Lung (tissue), 12 donors: ENCODE results near the gene MLKL. TPM values are rescaled to one million over a fixed set of nuclear protein-coding genes. Genes with fewer than 3 reads are reported as not detected.
"Not testable (repeated sequence)": the region's sequence is repeated elsewhere in the genome, so short reads cannot be mapped to it uniquely, and the experiment has no call there.

Experiments
- ATAC-seq: fragments of 200-7000 bp; cut with Tn5 transposase; one replicate; pipeline ENCODE4 v1.9.1; 2020; ENCODE audit warnings: moderate number of reproducible peaks; ENCODE audit not compliant: insufficient read depth, low FRiP score
- DNase-seq, 3 donors: peaks; one replicate each; pipeline ENCODE4 v3.0.0-alpha.2; 2013 to 2017
- H3K27ac ChIP-seq, 2 donors: one replicate each; pipeline ENCODE4 v1.5.1; 2013; ENCODE audit warnings: mild to moderate bottlenecking in 2 of 2, moderate library complexity in 2 of 2, control low read depth in 1 of 2, inconsistent platforms in 1 of 2, low read depth in 1 of 2, low read length in 1 of 2
- H3K27me3 ChIP-seq, 3 donors: one replicate each; pipeline ENCODE4 v1.5.1; 2013; ENCODE audit warnings: low read length in 2 of 3; ENCODE audit not compliant: control insufficient read depth in 3 of 3, insufficient read depth in 3 of 3
- H3K36me3 ChIP-seq, 4 donors: one replicate each; pipeline ENCODE4 v1.5.1; 2013; ENCODE audit warnings: low read length in 4 of 4, mild to moderate bottlenecking in 1 of 4, moderate library complexity in 1 of 4; ENCODE audit not compliant: control insufficient read depth in 4 of 4, insufficient read depth in 4 of 4
- H3K4me1 ChIP-seq, 5 donors: one replicate each; pipeline ENCODE4 v1.5.1; 2013; ENCODE audit warnings: low read length in 5 of 5, mild to moderate bottlenecking in 2 of 5, moderate library complexity in 1 of 5; ENCODE audit not compliant: control insufficient read depth in 5 of 5, insufficient read depth in 5 of 5
- H3K4me3 ChIP-seq: one replicate; pipeline ENCODE4 v1.5.1; 2013; ENCODE audit warnings: mild to moderate bottlenecking, control low read depth, moderate library complexity
- H3K9ac ChIP-seq, 2 donors: one replicate each; pipeline ENCODE4 v1.5.1; 2013; ENCODE audit warnings: low read length in 2 of 2, control low read depth in 1 of 2; ENCODE audit not compliant: insufficient read depth in 1 of 2
- H3K9me3 ChIP-seq, 4 donors: one replicate each; pipeline ENCODE4 v1.5.1; 2013; ENCODE audit warnings: low read length in 3 of 4, mild to moderate bottlenecking in 1 of 4, moderate library complexity in 1 of 4; ENCODE audit not compliant: control insufficient read depth in 4 of 4, insufficient read depth in 3 of 4
- WGBS, 2 donors: extraction: QIAGEN DNeasy Blood & Tissue Kit; methylation state at CpG; one replicate each; pipeline ENCODE4 v1.1.7; 2013; 5-methylcytosine and 5-hydroxymethylcytosine counted together
- polyA plus RNA-seq, 2 donors: library from polyadenylated mRNA; stranded (reverse); fragments of 200-250 nt; gene quantifications; one replicate each; pipeline ENCODE4 v1.2.1, GENCODE V29; 2013
- total RNA-seq, 2 donors: library from RNA; depleted of rRNA in 1 of 2; stranded (reverse); fragments of >200 nt in 1 of 2; gene quantifications; one replicate each; pipeline ENCODE4 v1.2.1, GENCODE V29; 2014 to 2021
- TF ChIP-seq, protein P1 (sequence below): IDR thresholded peaks from 2 replicates; pipeline ENCODE4 v1.5.1; 2012; ENCODE audit warnings: mild to moderate bottlenecking; ENCODE audit errors: control extremely low read depth, extremely low read depth
- donor health status: control.
- donor health status: control.
- donor health status: Bipolar disorder and iron deficiency.
- donor health status: healthy.
- donor health status: DM: yes; HTN: yes; CAD: no.

The MLKL gene
- total and polyA plus RNA-seq, 4 donors, result 13.1 to 32.1 (median 22.5) TPM

DNA sequence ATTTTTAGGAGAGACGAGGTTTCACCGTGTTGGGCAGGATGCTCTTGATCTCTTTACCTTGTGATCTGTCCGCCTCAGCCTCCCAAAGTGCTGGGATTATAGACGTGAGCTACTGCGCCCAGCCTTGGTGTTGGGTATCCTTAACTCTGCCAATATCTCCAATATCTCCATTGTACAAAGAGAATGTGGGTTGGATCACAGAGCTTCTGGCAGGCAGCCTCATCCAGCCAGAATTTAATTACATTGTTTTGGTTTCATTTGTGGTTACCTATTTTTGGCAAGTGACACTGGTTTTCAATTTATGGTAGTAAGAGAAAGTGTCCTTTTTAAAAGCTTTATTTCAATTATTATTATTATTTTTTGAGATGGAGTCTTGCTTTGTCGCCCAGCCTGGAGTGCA is 20.0 kb downstream of the MLKL start:
- Histone ChIP-seq H3K36me3 (peaks cover 0 to 37% (median 1%) of the 10 kb centered on the region in 4 donors), H3K27me3 (no peaks in the 10 kb centered on the region), H3K9ac (no peak overlapping the region), H3K27ac (no peak overlapping the region), H3K9me3 (no peaks in the 10 kb centered on the region), H3K4me3 (no peak overlapping the region), H3K4me1 (no peaks in the 10 kb centered on the region)
- DNase-seq (no peak), ATAC-seq (no peak)
- 74 to 94% methylated on average over 6 of the region's 6 CpGs for WGBS, 2 donors
- TF ChIP-seq, protein P1, sequence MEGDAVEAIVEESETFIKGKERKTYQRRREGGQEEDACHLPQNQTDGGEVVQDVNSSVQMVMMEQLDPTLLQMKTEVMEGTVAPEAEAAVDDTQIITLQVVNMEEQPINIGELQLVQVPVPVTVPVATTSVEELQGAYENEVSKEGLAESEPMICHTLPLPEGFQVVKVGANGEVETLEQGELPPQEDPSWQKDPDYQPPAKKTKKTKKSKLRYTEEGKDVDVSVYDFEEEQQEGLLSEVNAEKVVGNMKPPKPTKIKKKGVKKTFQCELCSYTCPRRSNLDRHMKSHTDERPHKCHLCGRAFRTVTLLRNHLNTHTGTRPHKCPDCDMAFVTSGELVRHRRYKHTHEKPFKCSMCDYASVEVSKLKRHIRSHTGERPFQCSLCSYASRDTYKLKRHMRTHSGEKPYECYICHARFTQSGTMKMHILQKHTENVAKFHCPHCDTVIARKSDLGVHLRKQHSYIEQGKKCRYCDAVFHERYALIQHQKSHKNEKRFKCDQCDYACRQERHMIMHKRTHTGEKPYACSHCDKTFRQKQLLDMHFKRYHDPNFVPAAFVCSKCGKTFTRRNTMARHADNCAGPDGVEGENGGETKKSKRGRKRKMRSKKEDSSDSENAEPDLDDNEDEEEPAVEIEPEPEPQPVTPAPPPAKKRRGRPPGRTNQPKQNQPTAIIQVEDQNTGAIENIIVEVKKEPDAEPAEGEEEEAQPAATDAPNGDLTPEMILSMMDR, result no peak

DNA sequence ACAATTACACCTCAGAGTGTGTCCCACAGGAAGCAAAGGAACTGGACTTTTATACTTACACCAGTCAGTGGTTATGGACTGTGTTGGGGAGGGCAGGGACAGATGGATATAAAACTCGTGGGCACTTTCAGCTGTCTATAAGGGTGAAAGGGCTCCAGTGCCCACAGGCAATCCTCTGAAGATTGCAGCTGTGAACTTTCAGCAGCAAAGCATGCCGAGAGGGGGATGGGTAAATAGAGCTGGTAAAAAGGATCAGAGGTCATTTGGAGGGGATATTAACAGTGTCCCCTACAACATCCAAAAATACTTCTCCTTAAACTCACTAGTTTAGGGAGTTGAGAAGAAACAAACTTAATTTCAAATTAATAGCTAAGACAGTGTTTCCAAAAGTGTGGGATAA is 20.7 kb downstream of the MLKL start:
- no peaks in the 10 kb centered on the region for H3K27me3 ChIP-seq
- H3K27ac ChIP-seq, result no peak overlapping the region
- ATAC-seq, result no peak
- DNase-seq, result no peak
- H3K4me3 ChIP-seq, result no peak overlapping the region
- no peaks in the 10 kb centered on the region for H3K9me3 ChIP-seq
- no peaks in the 10 kb centered on the region for H3K4me1 ChIP-seq
- H3K9ac ChIP-seq, result no peak overlapping the region
- H3K36me3 ChIP-seq, result peaks cover 0 to 37% (median 0%) of the 10 kb centered on the region in 4 donors
- TF ChIP-seq, protein P1, result no peak
- 25 to 73% methylated on average over 2 of the region's 2 CpGs for WGBS, 2 donors

DNA sequence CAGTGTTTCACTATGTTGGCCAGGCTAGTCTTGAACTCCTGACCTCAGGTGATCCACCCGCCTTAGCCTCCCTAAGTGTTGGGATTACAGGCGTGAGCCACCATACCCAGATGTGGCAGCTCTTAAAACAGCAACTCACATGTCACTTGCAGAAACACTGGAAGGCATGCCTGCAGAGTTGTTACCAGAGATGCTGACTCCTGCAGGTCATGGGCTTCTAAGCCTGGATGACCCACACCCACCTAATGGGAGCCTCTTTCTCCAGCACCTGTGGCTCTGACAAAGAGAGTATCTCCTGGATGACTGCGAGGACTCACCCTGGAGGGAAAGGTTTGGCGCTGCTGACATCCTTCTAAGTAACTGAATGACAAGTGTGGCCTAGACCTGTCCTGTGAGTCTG is 22.8 kb downstream of the MLKL start:
- DNase-seq, result no peak
- H3K9ac ChIP-seq, result no peak overlapping the region
- WGBS, 2 donors, result 95 to 97% methylated on average over 4 of the region's 4 CpGs
- ATAC-seq, result no peak
- H3K27me3 ChIP-seq, result no peaks in the 10 kb centered on the region
- H3K4me3 ChIP-seq, result no peak overlapping the region
- TF ChIP-seq, protein P1, result no peak
- peaks cover 0 to 41% (median 0%) of the 10 kb centered on the region in 4 donors for H3K36me3 ChIP-seq
- H3K9me3 ChIP-seq, result no peaks in the 10 kb centered on the region
- H3K4me1 ChIP-seq, result no peaks in the 10 kb centered on the region
- H3K27ac ChIP-seq, result no peak overlapping the region

DNA sequence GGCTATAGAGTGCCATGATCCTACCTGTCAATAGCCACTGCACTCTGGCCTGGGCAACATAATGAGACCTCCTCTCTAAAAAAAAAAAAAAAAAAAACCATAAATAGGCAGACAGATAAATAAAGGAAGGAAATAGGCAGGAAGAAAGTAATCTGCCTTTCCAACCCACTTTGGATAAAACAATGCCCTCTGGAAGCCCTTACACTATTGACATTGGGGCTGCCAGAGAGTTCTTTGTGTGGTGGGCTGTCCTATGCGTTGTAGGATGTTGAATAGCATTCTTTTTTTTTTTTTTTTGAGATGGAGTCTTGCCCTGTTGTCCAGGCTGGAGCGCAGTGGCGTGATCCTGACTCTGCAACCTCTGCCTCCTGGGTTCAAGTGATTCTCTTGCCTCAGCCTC is 26.8 kb downstream of the MLKL start:
- no peak overlapping the region for H3K9ac ChIP-seq
- WGBS, 2 donors, result 68 to 71% methylated on average over 3 of the region's 3 CpGs
- peaks cover 0 to 32% (median 2%) of the 10 kb centered on the region in 4 donors for H3K36me3 ChIP-seq
- H3K4me1 ChIP-seq, result no peaks in the 10 kb centered on the region
- H3K27ac ChIP-seq, result no peak overlapping the region
- ATAC-seq (no peak), DNase-seq (no peak)
- TF ChIP-seq, protein P1, result no peak
- H3K9me3 ChIP-seq, result no peaks in the 10 kb centered on the region
- no peak overlapping the region for H3K4me3 ChIP-seq
- H3K27me3 ChIP-seq, result no peaks in the 10 kb centered on the region

DNA sequence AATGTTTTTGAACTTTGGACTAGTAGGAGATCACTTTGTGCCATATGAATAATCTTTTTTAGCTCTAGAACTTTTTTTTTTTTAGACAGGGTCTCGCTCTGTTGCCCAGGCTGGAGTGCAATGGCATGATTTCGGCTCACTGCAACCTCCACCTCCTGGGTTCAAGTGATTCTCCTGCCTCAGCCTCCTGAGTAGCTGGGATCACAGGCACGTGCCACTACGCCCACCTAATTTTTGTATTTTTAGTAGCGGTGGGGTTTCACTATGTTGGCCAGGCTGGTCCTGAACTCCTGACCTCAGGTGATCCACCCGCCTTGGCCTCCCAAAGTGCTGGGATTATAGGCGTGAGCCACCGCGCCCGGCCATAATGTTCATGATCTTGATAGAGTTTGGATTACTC is 31.8 kb downstream of the MLKL start:
- not testable (repeated sequence) for H3K4me3 ChIP-seq, H3K9me3 ChIP-seq, H3K9ac ChIP-seq, ATAC-seq, H3K27me3 ChIP-seq, DNase-seq, H3K27ac ChIP-seq, H3K4me1 ChIP-seq
- peaks cover 6 to 13% (median 8%) of the 10 kb centered on the region in 4 donors for H3K36me3 ChIP-seq
- WGBS, 2 donors, result 98 to 99% methylated on average over 10 of the region's 10 CpGs
